GM19463 (cell line): ENCODE data around the gene TMEM231.

Experiments
- ATAC-seq: cut with Tn5 transposase; IDR thresholded peaks from one replicate; pipeline ENCODE4 v1.9.1; 2021; ENCODE audit warnings: mild to moderate bottlenecking, moderate library complexity; ENCODE audit not compliant: unreplicated experiment

TMEM231 gene

GRCh38 chr16:75495076-75495674 lies 60.9 kb downstream of the TMEM231 start, which contains the start of gene CHST6:
TSS of gene CHST6 (minus strand) at chr16:75495441. CDS start at chr16:75479828, 15,613 bp downstream.
- ATAC-seq: peak; percentile 68

DNA sequence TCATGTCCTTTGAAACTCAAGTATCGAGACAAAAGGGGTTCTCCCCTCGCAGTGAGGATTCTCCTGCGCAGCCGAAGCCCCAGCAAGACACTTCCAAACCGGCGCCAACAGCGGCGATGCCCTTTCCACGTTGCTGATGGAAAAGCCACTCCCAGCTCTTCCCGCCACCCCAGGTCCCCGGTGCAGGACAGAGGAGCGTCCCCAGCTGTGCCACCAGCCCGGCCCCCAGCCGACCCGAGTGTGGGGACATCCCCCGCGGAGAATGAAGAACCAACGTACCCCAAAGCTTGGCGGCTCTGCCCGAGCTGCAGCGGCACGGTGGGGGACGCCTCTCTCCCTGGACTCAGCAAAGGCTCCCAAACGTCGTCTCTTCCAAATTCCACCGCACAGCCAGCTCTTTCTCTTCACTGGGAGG lies 61.4 kb downstream of the TMEM231 start:
- no peak for ATAC-seq

- ATAC-seq: no peak
These were observed 61.9 kb downstream of the TMEM231 start for GRCh38 chr16:75494184-75494583.

GRCh38 chr16:75491876-75492275 lies 64.2 kb downstream of the TMEM231 start:
- no peak for ATAC-seq

DNA sequence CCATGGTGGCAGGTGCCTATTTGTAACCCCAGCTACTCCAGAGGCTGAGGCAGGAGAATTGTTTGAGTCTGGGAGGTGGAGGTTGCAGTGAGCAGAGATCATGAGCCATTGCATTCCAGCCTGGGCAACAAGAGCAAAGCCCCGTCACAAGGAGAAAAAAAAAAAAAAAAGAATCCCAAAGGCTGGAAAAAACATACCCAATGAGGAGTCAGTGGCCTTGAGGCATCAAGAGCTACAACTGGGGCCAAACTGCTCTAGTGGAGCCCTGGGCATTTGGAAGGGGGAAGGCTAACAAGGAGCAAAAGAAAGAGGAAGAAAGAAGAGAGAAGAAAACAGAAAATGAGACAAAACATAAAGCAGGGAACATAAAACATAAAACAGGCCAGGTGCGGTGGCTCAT lies 67.7 kb downstream of the TMEM231 start:
- no peak for ATAC-seq
